CMK (cell line): Measurements from ENCODE around the gene KATNBL1.
A peak's percentile ranks its signal among the peaks of the same experiment; 100 is the strongest.

Experiments
- DNase-seq: peaks from one replicate; pipeline ENCODE4 v3.0.0-alpha.2; 2010; ENCODE audit warnings: low read depth

KATNBL1 gene

DNA sequence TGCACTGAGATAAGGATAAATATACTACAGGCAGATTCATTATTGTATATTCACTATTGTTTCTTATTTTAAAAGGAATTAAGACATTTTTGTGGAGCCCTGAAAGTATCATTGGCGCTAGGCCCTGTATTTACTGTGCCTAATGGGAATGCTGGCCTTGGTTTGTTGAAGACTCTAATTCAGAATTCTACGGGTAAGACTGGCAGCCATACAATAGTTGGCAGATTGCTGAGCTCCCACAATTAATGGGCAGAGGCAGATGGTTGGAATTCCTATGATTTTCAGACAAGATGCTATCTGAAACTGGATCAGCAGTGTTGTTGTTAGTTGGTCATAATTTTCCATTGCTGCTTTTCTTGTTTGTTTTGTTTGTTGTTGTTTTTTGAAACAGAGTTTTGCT lies 93.3 kb downstream of the KATNBL1 start:
- DNase-seq = no peak

DNA sequence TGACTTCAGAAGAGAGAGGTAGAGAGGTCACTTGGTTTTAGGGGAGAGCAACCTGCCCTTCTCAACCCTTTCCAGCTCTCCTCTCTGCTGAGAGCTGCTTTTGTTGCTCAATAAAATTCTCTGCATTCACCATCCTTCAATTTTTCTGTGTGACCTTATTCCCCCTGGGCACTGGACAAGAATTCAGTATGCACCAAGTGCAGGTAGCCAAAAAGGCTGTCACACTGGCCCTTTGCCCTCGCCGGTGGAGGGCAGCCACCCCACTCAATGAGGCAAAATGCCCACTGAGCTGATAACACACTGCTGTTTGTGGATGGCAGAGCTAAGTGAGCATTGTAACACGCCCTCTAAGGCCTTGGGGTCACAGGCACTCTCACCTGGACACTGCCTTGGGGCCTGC lies 95.2 kb downstream of the KATNBL1 start:
- DNase-seq = no peak

DNA sequence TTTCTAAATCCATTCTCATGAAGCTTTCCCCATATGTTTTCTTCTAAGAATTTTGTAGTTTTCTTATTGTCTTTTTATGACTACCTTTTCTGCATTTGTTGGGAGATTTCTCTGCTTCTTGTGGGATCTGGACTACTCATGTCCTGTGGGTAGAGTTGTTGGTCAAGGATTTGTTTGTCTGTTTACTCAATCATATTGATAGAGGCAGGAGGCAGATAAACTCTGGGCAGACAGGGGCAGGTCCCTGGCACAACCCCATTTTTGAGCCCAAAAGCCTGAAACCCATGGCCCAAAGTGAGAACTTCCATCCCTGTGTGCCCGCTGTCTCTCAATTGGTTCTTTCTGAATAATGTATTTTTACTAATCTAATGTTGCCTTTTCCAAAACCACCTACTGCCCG lies 95.7 kb downstream of the KATNBL1 start:
- no peak for DNase-seq

DNA sequence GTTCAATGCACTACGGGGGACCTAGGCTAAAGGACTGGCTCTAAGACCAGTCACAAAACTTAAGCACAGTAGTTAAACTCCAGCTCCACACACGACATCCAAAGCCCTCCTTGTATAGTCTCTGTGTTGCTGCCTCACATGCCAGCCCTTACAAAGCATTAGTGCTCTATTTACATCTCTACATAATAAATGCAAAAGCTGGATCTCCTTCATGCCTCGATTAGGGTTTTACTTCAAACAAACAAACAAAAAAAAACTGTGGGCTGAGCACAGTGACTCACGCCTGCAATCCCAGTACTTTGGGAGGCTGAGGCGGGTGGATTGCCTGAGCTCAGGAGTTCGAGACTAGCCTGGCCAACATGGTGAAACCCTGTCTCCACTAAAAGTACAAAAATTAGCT lies 98.4 kb downstream of the KATNBL1 start:
- DNase-seq = no peak

- no peak for DNase-seq
Measured at GRCh38 chr15:34109797-34110663, 99.9 kb downstream of the KATNBL1 start.

GRCh38 chr15:34107315-34107714 lies 102.6 kb downstream of the KATNBL1 start:
- no peak for DNase-seq

- DNase-seq = no peak
Measured at GRCh38 chr15:34106423-34106822, 103.5 kb downstream of the KATNBL1 start.

DNA sequence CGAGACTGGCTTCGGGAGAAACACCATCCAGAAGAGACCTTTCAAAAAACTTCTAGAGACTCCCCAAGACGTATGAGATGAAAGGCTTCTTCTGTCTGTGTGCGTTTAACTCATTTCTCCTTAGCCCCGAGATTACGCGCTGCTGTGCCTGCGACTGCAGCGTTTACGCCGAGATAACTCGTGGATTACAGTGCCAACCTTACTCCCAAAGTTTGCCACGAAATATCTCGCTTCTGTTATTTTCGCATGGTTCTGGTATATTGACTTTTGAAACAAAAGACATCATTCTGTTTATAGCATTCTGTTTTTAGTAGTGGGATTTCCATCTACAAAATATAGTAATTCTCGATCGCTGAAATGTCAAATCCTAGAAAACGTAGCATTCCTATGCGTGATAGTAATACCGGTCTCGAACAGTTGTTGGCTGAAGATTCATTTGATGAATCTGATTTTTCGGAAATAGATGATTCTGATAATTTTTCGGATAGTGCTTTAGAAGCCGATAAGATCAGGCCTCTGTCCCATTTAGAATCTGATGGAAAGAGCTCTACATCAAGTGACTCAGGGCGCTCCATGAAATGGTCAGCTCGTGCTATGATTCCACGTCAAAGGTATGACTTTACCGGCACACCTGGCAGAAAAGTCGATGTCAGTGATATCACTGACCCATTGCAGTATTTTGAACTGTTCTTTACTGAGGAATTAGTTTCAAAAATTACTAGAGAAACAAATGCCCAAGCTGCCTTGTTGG lies 107.5 kb downstream of the KATNBL1 start:
- DNase-seq = no peak

DNA sequence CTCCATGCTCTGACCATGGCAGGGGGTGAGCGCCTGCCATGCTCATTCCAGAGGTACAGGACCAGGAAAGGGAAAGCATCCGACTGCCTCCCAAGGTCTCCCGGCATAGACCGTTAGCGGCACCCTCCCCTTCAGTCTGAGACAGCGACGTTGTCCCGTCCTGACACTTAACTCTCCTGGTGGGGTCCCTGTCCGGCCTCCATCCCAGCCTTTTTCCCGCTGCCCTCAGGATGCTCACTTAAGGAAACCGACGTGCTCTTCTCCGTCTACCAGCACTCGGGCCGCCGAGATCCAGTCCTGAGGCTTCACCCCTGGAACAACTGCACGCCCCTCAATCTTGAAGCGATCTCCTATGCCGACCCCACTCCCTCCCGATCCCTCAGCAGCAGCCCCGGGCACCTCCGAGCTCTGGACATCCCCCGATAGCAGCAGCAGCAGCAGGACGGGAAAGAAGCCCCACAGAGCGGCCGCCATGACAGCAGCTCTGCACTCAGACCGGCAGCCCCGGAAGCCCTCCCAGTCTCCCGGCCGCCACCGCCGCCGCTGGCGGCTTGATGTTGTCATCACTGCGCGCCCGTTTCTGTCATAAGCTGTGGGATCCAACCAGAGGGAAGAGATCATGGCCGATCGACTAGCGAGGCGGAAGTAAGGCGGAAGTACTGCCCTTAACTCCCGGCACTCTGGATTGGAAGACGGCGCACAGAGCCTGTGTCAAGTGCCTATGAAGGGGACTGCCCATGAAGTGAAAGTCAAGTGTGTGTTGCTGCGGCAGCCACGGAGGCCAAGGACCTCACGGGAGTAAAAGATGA lies 108.3 kb downstream of the KATNBL1 start, which contains the start of the genes EMC7 and PGBD4:
Gene EMC7 (minus strand): TSS at position 497 of the 809 bp plus-strand sequence. CDS start 23 bp downstream, at position 474.
Gene PGBD4 (plus strand): TSS at position 718 of the 809 bp plus-strand sequence. CDS start 449 bp downstream, outside the sequence.
- peak; percentile 93 for DNase-seq

DNA sequence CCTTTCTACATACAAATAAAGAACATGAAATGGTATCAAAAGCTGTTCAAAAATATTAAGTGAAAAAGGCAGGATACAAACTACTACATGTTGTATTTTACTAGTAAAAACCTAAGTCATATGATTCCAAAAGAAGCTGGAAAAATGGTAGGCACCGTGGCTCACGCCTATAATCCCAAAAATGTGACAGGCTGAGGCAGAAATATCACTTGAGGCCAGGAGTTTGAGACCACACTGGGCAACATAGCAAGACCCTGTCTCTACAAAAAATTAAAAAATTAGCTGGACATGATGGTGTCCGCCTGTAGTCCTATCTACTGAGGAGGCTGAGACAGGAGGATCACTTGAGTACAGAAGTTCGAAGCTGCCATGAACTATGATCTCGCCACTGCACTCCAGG lies 110.0 kb downstream of the KATNBL1 start:
- DNase-seq = no peak
